GM19239 (cell line): ENCODE results near the gene TRPV2.
"Not testable (repeated sequence)": the region's sequence is repeated elsewhere in the genome, so short reads cannot be mapped to it uniquely, and the experiment has no call there.

Source experiments
- DNase-seq: peaks from one replicate; pipeline ENCODE4 v3.0.0; 2011; ENCODE audit warnings: low spot score; ENCODE audit not compliant: insufficient read length
- FAIRE-seq: peaks from 2 replicates; lab custom pipeline; 2011; peaks lifted over from hg19 to GRCh38; lab: Jason Lieb, UNC

Gene TRPV2

DNA sequence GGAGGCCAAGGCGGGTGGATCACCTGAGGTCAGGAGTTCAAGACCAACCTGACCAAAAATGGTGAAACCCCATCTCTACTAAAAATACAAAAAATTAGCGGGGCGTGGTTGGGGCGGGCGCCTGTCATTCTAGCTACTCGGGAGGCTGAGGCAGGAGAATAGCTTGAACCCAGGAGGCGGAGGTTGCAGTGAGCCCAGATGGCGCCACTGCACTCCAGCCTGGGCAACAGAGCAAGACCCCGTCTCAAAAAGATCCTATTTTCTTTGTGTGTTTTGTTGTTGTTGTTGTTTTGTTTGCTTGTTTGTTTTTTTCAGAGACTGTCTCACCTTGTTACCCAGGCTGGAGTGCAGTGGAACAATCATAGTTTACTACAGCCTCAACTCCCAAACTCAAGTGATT, 11.5 kb upstream of the TRPV2 start:
- FAIRE-seq, DNase-seq: not testable (repeated sequence)

DNA sequence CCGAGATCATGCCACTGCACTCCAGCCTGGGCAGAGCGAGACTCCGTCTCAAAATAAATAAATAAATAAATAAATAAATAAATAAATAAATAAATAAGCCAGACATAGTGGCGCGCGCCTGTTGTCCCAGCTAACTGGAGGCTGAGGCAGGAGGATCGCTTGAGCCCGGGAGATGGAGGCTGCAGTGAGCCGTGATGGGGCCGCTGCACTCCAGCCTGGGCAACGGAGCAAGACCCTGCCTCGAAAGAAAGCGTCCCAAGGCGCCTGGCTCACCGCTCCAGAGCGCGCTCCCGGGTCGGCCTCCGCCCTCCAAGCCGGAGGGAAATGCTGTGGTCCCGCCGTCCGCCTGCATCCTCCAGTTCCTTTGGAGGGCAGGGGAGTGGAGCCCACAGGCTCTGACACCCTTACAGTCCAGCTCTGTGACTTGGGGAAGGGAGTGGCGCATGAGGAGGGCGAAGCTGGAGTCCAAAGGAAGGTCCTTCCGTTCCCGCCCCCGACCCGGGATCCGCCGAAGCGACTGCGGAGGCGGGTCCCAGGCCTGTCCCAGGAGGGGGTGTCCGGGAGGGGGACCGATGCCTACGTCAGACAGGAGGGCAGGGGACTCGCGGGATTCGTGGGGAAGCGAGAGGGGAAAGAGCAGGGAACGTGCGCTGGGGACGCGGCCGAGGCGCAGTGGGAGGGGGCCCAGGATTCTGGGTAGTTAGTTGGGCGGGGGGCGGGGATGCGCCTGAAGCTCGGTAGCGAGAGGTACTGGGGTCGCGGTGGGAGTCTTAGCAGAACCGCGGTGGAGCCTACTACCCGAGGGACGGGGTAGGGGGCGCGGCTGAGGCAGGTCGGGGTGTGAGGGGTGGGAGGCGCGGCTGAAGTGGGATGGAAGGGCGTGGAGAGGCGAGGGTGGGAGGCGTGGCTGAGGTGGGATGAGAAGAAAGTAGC, 8.4 kb upstream of the TRPV2 start:
- DNase-seq (peak; percentile 31), FAIRE-seq (peak; percentile 81)

DNA sequence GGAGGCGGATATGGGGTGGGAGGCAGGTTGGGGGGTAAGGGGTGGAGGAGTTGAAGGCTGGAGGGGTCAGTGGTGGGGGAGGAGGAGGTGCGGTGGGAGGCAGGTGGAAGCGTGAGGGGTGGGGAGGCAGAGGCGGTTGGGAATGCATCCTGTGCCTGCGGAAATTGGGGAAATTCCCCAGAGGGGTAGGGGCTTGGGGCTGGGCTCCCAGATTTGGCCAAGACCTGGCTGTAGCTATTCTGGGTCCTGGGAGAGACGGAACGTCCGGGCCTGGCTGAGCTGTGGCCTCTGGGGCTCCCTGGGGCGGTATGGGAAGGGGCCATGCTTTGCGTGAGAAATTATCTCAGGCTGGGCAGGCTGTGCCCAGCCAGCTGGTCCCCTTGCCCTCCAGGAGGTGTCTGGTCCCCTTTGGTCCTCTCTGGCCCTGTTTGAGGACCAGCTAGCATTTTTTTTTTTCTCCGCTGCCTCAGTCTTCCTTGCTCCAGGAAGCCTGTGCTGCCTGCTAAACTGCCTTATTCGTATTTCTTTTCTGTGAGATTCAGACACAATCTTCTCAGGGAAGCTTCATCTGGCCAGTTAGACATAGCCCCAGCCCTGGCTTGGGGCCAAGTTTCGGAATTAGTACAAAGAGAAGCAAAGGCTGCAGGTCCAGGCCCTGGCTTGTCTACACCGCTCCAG, 7.3 kb upstream of the TRPV2 start:
- FAIRE-seq (peak; percentile 96), DNase-seq (peak; percentile 73)

DNA sequence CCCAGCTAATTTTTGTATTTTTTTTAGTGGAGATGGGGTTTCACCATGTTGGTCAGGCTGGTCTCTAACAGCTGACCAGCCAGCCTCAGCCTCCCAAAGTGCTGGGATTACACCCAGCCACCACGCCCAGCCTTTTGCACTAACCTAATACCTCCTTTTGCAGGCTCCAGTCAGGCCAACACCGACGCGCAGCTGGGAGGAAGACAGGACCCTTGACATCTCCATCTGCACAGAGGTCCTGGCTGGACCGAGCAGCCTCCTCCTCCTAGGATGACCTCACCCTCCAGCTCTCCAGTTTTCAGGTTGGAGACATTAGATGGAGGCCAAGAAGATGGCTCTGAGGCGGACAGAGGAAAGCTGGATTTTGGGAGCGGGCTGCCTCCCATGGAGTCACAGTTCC, 2.0 kb downstream of the TRPV2 start:
- FAIRE-seq = no peak

DNA sequence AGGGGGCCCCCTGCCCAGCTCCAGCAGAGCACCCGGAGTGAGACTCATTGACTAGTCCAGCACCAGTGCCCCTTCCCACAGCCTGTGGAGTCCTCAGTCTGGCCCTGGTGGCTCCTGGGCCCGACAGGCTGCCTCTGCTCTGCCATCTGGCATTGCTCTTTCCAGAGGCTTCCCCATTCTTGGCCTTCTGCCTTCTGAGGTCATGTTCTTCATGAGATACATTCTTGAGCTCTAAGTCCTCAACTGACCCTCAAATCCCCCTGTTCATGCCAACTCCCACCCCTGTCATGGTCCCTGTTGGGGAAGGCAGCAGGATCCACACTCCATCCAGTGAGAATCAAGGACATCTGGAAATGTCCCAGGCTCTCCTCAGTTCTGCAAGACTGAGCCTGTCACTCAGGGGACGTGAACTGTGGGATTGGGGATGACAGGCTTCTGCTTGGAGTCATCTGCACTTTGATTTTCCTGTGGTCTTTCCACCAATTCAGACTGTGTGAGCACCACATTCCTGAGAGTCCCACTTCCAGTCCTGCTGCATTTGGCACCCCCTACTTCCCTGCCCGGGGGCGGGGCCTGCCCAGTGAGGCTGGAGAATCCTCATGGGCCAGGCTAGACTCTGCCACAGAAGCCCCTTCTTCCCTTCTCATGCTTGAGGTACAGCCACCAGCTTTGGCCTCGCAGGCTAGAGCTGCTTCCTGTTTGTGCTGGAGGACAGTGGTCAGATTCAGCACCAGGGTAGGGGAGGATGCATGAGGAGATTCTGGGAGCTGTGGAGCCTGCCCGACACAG, 2.7 kb downstream of the TRPV2 start:
- FAIRE-seq (peak; percentile 47), DNase-seq (no peak)

More for the DNA sequence above, 2.0 kb downstream of the TRPV2 start:
- no peak for DNase-seq

DNA sequence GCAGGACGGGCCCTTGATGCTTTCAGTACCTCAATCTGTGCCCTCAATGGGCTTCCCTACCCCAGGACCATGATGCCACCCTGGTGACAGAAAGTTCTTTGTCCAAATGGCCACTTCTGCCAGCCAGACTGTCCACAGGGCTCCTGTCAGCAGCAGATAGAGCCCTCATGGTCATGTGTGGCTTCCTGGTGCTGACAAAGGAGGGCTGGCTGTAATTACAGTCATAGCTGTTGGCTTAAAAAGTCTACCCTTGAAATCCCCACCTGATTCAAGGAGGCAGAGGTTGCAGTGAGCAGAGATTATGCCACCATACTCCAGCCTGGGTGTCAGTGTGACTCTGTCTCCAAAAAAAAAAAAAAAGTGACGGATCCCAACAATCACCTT, 3.3 kb downstream of the TRPV2 start:
- DNase-seq (no peak), FAIRE-seq (peak; percentile 57)

DNA sequence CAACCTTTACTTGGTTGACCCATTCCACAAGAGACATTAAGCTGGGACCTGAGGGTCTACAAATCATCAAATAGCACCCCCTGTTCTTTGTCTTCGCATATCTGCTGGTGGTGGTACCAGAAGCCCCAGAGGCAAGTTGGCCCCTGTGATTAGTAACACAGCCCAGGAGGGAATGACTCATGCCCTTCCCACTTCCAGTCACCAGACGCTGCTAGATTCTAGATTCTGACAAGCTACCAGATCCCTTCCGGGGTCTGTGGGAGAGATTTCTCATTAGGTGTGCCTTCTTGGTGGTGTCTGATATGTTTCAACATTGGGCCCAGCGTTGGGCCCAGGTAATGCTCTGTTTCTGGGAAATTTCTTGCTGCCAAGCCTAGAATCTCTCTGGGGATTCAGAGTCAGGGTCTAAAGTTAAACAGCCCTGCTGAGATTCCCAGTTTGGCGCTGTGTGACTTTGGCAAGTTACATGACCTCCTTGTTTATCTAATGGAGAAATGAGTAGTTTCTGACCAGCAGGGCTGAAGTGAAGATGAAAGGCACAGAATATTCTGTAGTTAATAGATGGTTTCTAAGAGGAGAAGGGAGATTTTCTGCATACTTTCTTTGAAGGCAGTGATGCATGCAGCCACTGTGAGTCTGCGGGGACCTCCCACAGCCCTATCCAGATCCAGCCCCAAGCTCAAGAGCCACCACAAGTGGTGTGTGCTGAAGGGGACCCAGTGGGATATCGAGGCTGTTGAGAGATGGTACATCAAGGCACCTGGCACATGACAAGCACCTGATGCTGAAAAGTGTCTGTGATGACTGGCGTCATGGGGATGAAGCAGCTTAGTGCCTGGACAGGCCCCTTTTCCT, 3.9 kb downstream of the TRPV2 start:
- FAIRE-seq (peak; percentile 90), DNase-seq (no peak)

DNA sequence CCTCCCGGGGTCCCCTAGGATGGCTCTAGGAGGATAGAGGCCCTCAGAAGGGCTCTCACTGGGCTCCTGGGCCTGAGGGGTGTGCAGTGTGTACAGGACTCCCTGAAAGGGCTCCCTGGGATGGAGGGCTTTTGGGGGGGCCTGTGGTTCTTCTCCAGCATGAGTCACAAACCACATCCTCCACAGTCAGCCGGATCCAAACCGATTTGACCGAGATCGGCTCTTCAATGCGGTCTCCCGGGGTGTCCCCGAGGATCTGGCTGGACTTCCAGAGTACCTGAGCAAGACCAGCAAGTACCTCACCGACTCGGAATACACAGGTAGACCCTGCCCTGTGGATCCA, 4.5 kb downstream of the TRPV2 start:
- no peak for DNase-seq
- peak; percentile 48 for FAIRE-seq

DNA sequence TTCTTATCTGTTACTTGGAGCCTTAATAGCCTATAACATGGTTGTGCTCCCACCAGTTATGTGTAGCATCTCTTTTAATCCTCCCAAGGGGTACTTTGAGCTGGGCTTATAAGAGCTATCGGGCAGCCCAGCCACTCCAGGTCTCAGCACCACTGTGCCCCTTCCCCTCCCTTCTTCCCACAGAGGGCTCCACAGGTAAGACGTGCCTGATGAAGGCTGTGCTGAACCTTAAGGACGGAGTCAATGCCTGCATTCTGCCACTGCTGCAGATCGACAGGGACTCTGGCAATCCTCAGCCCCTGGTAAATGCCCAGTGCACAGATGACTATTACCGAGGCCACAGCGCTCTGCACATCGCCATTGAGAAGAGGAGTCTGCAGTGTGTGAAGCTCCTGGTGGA, 7.0 kb downstream of the TRPV2 start:
- FAIRE-seq = no peak
- DNase-seq = no peak

DNA sequence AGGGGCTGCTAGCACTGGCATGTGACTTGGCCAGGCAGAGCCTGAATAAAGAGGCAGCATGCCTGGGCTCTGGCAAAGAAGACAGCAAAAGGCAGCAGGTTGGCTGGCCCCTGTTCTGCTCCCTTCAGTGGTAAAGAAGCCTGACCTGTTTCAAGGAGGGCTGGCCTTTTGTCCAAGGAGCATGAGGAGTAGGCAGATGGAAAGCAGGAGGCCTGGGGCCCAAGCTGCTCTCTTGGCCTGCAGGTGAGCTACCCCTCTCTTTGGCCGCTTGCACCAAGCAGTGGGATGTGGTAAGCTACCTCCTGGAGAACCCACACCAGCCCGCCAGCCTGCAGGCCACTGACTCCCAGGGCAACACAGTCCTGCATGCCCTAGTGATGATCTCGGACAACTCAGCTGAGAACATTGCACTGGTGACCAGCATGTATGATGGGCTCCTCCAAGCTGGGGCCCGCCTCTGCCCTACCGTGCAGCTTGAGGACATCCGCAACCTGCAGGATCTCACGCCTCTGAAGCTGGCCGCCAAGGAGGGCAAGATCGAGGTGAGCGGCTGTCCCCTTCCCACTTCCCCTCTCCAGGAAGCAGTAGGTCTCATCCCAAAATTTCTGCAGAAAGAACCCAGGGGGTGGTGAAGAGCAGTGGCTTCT, 8.0 kb downstream of the TRPV2 start:
- DNase-seq (no peak), FAIRE-seq (no peak)

DNA sequence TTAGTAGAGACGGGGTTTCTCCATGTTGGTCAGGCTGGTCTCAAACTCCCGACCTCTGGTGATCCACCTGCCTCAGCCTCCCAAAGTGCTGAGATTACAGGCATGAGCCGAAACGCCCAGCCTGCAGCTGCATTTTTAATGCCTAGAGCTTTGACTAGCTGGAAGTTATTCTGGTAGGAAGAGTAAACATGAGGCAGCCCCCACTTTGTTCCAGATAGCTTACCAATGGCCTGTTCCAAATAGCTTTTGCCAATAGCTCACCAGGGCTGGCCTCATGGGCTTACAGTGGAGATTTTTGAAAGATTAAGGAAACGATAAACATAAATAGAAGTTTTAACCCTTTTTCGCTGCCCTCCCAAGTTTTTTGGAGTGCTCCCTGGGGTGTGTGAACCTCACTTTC, 9.8 kb downstream of the TRPV2 start:
- DNase-seq (no peak), FAIRE-seq (no peak)

DNA sequence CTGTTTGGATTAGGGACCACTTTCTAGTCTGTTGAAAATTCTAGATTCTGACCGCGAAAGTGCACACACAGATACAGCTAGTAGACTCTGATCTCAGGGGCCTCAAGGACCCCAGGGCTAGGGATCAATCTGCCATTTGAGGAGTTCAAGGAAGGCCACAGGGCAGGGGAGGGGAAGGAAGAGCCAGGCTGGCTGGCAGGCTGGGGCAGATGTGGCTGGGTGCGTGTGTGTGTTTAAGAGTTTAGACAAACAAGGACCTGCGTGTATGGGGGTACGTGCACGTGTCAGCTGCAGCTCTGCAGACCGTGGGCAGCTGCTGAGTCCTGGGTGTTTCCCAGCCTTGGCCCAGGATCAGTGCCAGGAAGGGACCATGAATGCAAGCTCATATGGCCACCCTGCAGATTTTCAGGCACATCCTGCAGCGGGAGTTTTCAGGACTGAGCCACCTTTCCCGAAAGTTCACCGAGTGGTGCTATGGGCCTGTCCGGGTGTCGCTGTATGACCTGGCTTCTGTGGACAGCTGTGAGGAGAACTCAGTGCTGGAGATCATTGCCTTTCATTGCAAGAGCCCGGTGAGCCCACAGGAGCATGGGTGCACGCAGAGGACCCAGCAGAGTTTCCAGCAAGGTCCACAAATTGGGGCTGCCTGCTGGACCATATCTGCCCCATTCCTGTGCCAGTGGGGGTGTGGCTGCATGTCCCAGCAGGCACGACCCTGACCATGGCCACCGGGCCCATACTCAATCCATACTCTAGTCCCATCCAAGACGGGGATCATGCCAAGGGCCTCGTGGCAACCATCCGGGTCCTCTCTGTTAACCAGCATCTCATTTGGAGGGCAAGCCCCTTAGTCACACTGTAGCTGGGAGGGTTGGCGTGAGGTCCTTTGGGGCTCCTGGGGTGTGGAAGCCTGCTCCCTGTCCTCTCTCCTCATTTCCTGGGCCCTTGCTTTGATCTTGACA, 10.6 kb downstream of the TRPV2 start:
- DNase-seq (no peak), FAIRE-seq (no peak)

DNA sequence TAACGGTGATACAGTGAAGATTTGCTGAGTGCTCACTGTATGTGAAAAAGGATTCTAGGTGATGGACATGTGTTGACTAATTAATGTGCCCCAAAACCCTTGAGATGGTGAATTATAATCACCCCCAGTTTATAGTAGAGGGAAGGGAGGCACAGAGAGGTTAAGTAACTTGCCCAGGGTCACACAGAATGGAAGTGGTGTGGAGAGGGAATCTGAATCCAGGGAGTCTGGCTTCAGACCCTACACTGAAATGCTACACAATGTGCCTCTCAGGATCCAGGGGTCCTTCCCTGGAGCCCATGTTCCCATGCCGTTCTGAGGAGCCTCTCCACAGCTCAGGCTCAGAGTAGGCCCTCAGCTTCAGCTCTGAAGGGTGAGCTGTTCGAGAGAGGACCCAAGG, 11.6 kb downstream of the TRPV2 start:
- FAIRE-seq (no peak), DNase-seq (no peak)

DNA sequence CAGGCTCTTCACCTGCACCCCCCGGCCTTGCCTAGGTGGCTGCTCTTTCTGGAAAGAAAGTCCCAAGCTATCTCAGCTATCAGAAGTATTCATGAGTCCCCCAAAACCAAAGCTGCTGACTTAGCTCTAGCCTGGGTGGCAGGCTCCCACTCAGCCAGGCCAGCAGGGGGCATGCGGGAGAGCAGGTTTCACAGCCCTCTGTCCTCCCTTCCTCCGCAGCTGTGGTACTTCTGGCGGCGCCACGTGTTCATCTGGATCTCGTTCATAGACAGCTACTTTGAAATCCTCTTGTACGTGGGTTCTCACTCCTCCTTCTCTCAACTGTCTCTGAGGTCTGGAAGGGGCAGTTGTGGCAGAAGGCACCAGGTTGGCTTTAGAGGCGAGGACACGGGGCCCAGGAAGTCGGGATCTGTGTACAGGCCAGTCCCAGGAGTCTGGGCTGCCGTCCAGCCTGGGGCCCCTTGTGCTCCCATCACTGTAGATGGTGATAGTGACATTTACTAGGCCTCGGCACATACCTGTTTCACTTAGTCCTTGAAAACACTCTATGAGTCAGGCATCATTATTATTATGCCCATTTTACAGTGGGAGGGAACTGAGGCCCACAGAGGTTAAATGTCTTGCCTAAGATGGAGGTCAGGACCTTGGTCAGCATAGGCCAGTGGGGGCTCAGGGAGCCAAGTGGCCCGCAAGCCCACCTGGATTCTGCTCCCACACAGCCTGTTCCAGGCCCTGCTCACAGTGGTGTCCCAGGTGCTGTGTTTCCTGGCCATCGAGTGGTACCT, 12.9 kb downstream of the TRPV2 start:
- DNase-seq (no peak), FAIRE-seq (peak; percentile 14)

DNA sequence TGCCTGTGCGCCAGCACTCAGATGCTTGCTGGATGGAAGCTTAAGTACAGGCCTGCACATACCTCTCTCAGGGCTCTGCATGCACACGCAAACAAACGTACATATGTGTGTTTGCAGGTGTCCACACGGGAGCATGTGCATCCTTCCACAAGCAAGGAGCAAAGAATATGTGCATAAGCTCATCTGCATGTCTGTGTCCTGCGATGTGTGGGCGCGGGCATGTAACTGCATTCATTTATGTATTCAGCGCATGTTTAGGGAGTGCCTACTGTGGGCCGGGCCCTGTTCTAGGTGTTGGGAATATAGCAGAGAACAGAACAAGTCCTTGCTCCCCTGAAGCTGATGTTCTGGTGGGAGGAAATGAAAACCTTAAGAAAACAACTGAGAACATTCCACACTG, 13.7 kb downstream of the TRPV2 start:
- FAIRE-seq = no peak

DNA sequence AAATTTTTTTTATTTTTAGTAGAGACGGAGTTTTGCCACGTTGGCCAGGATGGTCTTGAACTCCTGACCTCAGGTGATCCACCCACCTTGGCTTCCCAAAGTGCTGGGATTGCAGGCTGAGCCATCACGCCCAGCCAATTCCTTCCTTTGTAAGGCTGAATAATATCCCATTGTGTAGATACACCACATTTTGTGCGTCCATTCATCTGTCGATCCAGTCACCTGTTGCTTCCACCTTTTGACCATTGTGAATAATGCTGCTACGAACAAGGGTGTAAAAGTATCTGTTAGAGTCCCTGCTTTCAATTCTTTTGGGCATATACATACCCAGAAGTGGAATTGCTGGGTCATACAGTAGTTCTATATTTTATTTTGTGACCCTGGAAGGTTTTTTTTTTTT, 15.3 kb downstream of the TRPV2 start:
- FAIRE-seq = no peak
- DNase-seq = no peak

More for the DNA sequence above, 13.7 kb downstream of the TRPV2 start:
- DNase-seq = no peak

DNA sequence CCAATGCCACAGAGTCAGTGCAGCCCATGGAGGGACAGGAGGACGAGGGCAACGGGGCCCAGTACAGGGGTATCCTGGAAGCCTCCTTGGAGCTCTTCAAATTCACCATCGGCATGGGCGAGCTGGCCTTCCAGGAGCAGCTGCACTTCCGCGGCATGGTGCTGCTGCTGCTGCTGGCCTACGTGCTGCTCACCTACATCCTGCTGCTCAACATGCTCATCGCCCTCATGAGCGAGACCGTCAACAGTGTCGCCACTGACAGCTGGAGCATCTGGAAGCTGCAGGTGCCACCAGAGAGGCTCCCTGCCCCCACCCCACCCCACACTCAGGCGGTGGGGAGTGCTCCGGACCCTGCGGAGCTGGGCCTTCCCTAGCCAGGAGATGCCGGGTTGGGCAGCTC, 16.6 kb downstream of the TRPV2 start:
- DNase-seq (no peak), FAIRE-seq (no peak)

DNA sequence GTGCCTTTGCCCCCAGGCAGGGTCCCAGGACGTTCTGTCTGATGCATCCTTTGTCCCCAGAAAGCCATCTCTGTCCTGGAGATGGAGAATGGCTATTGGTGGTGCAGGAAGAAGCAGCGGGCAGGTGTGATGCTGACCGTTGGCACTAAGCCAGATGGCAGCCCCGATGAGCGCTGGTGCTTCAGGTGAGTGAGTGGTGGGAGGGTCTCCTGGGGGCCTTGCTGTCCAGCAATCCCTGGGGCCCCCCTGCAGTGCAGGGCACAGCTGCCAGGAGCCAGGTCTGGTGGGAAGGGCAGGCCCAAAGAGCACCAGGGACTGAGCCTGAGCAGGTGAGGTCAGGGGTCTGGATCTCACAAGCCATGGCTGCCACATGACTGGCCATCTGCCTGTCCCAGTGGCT, 18.1 kb downstream of the TRPV2 start:
- FAIRE-seq (no peak), DNase-seq (no peak)
